Measurements from ENCODE around the gene E2F4. TPM values are rescaled to one million over a fixed set of nuclear protein-coding genes. Genes with fewer than 3 reads are reported as not detected.

Gene E2F4
- total RNA-seq, 1 donor from 2014 or later: 51.2 TPM

GRCh38 chr16:67170168-67170948, 21.6 kb upstream of the E2F4 start, which contains the start of gene NOL3:
Gene NOL3, plus strand, starts transcription at chr16:67170538.
- Mint-ChIP-seq H3K36me3 (ENCODE audit: low read depth, unreplicated experiment) (peaks cover 7% of the 10 kb centered on the region), H3K4me1 (ENCODE audit: low read depth, unreplicated experiment) (peaks cover 23% of the 10 kb centered on the region), H3K27me3 (ENCODE audit: low read depth, unreplicated experiment) (peaks cover 40% of the 10 kb centered on the region), H3K4me3 (ENCODE audit: unreplicated experiment) (peak within 1 kb of the TSS; percentile 81), H3K27ac (ENCODE audit: unreplicated experiment) (peak within 1 kb of the TSS; percentile 95), H3K9me3 (ENCODE audit: unreplicated experiment) (no peaks in the 10 kb centered on the region)
- Histone ChIP-seq H3K4me1 (ENCODE audit: insufficient read depth, low read length) (peaks cover 31% of the 10 kb centered on the region), H4K20me1 (ENCODE audit: insufficient read depth, low read length) (peaks cover 10% of the 10 kb centered on the region), H3K36me3 (ENCODE audit: insufficient read depth, low read length) (no peaks in the 10 kb centered on the region), H3K9me3 (ENCODE audit: insufficient read depth, low read depth, low read length) (no peaks in the 10 kb centered on the region), H3K4me3 (ENCODE audit: insufficient read depth, low read depth, low read length) (peak within 1 kb of the TSS; percentile 58), H3K79me2 (ENCODE audit: insufficient read depth, low read length) (no peaks in the 10 kb centered on the region), H2AFZ (ENCODE audit: low read depth, low read length) (peak within 1 kb of the TSS; percentile 74), H3K27me3 (ENCODE audit: insufficient read depth, low read length) (peaks cover 32% of the 10 kb centered on the region), H3K4me2 (ENCODE audit: low read length) (peak within 1 kb of the TSS; percentile 87), H3K27ac (ENCODE audit: low read depth, low read length) (peak within 1 kb of the TSS; percentile 29), H3K9ac (ENCODE audit: low read length) (peak within 1 kb of the TSS; percentile 70)
- DNase-seq (ENCODE audit: low read depth) (peak; percentile 66), FAIRE-seq (no peak)
- TF ChIP-seq, protein P1, sequence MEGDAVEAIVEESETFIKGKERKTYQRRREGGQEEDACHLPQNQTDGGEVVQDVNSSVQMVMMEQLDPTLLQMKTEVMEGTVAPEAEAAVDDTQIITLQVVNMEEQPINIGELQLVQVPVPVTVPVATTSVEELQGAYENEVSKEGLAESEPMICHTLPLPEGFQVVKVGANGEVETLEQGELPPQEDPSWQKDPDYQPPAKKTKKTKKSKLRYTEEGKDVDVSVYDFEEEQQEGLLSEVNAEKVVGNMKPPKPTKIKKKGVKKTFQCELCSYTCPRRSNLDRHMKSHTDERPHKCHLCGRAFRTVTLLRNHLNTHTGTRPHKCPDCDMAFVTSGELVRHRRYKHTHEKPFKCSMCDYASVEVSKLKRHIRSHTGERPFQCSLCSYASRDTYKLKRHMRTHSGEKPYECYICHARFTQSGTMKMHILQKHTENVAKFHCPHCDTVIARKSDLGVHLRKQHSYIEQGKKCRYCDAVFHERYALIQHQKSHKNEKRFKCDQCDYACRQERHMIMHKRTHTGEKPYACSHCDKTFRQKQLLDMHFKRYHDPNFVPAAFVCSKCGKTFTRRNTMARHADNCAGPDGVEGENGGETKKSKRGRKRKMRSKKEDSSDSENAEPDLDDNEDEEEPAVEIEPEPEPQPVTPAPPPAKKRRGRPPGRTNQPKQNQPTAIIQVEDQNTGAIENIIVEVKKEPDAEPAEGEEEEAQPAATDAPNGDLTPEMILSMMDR (IDR thresholded peaks at IDR 0.05; ENCODE audit: insufficient read depth, low read depth, low read length): no peak
- no peak for TF ChIP-seq EZH2 (IDR thresholded peaks at IDR 0.05; ENCODE audit: insufficient read depth, low read length)

- Mint-ChIP-seq H3K36me3 (ENCODE audit: low read depth, unreplicated experiment) (peaks cover 11% of the 10 kb centered on the region), H3K27me3 (ENCODE audit: low read depth, unreplicated experiment) (peaks cover 38% of the 10 kb centered on the region), H3K4me3 (ENCODE audit: unreplicated experiment) (peak overlapping the region; percentile 81), H3K27ac (ENCODE audit: unreplicated experiment) (peak overlapping the region; percentile 95), H3K9me3 (ENCODE audit: unreplicated experiment) (no peaks in the 10 kb centered on the region), H3K4me1 (ENCODE audit: low read depth, unreplicated experiment) (peaks cover 23% of the 10 kb centered on the region)
- Histone ChIP-seq H3K4me3 (ENCODE audit: insufficient read depth, low read depth, low read length) (peak overlapping the region; percentile 48), H3K27ac (ENCODE audit: low read depth, low read length) (peak overlapping the region; percentile 8), H2AFZ (ENCODE audit: low read depth, low read length) (peak overlapping the region; percentile 72), H3K4me1 (ENCODE audit: insufficient read depth, low read length) (peaks cover 31% of the 10 kb centered on the region), H3K9me3 (ENCODE audit: insufficient read depth, low read depth, low read length) (no peaks in the 10 kb centered on the region), H3K4me2 (ENCODE audit: low read length) (peak overlapping the region; percentile 87), H3K36me3 (ENCODE audit: insufficient read depth, low read length) (no peaks in the 10 kb centered on the region), H3K27me3 (ENCODE audit: insufficient read depth, low read length) (peaks cover 26% of the 10 kb centered on the region), H4K20me1 (ENCODE audit: insufficient read depth, low read length) (peaks cover 9% of the 10 kb centered on the region), H3K79me2 (ENCODE audit: insufficient read depth, low read length) (no peaks in the 10 kb centered on the region), H3K9ac (ENCODE audit: low read length) (peak overlapping the region; percentile 70)
- DNase-seq (ENCODE audit: low read depth): no peak
- TF ChIP-seq EZH2 (IDR thresholded peaks at IDR 0.05; ENCODE audit: insufficient read depth, low read length): no peak
- TF ChIP-seq, protein P1 (IDR thresholded peaks at IDR 0.05; ENCODE audit: insufficient read depth, low read depth, low read length): no peak
- FAIRE-seq: no peak
These were observed 20.9 kb upstream of the E2F4 start for GRCh38 chr16:67170949-67171649.
